ENCODE measurements around the gene USH1C.
A peak's percentile ranks its signal among the peaks of the same experiment; 100 is the strongest.

USH1C gene

DNA sequence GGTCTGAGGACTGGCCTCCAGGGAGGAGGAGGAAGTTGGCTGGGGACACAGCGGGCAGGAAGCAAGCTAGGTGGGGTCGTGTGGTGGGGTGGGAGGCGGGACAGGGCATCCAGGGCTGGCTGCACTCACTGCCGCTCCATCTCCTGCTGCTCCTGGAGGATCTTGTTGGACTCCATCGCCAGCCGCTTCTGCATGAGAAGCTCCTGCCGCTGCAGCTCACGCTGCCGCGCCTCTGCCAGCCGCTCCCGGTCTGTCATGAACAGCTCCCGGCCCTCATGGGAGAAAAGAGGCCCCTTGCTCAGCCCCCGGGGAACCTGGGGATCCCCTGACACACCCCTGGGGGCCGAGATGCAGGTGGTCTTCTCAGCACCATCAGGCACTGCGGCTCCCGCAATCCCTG, 21.6 kb downstream of the USH1C start:
- Histone ChIP-seq H3K4ac (ENCODE audit: low read length) (no peak overlapping the region), H3K27me3 (ENCODE audit: control insufficient read depth in 3 of 3, insufficient read depth in 3 of 3, low read depth in 1 of 3, low read length in 3 of 3) (peaks cover 0 to 30% (median 0%) of the 10 kb centered on the region in 3 experiments), H4K8ac (ENCODE audit: low read depth, low read length) (no peak overlapping the region), H3K18ac (ENCODE audit: low read length) (no peak overlapping the region), H2BK5ac (ENCODE audit: low read length) (no peak overlapping the region), H3K9me3 (replicated peaks in 1 of 2; ENCODE audit: control insufficient read depth in 2 of 2, insufficient read depth in 1 of 2, low read depth in 1 of 2, low read length in 2 of 2) (no peaks in the 10 kb centered on the region), H3K27ac (replicated peaks; ENCODE audit: low read length) (no peak overlapping the region), H3K14ac (ENCODE audit: low read length) (no peak overlapping the region), H2BK12ac (ENCODE audit: low read length) (no peak overlapping the region), H2AK5ac (ENCODE audit: low read depth, low read length) (peak overlapping the region; percentile 26), H3K36me3 (replicated peaks in 1 of 2; ENCODE audit: control insufficient read depth in 2 of 2, insufficient read depth in 2 of 2, low read length in 2 of 2) (no peaks in the 10 kb centered on the region), H2AFZ (ENCODE audit: low read length) (no peak overlapping the region), H3K4me3 (ENCODE audit: low read length in 2 of 2) (no peak overlapping the region), H3K4me2 (ENCODE audit: insufficient read depth, low read length, poor library complexity, severe bottlenecking) (no peak overlapping the region), H2BK15ac (ENCODE audit: low read length) (no peak overlapping the region), H3K79me1 (ENCODE audit: low read depth, low read length) (no peaks in the 10 kb centered on the region), H2BK120ac (ENCODE audit: low read depth, low read length) (no peak overlapping the region), H4K91ac (ENCODE audit: low read depth, low read length, poor library complexity) (no peak overlapping the region), H3K23ac (ENCODE audit: low read depth, low read length, poor library complexity) (no peak overlapping the region), H3K9ac (ENCODE audit: low read depth, low read length, poor library complexity) (no peak overlapping the region), H3K4me1 (ENCODE audit: control insufficient read depth in 2 of 2, insufficient read depth in 1 of 2, low read depth in 1 of 2, low read length in 2 of 2) (no peaks in the 10 kb centered on the region)
- DNase-seq (ENCODE audit: low spot score): no peak
- WGBS, 2 donors (ENCODE audit: extremely low coverage in 2 of 2, insufficient read length in 2 of 2, insufficient replicate concordance in 1 of 2): no CpG with 5 or more reads among the region's 17 CpGs

- Histone ChIP-seq H3K4ac (ENCODE audit: low read length) (no peak overlapping the region), H3K79me1 (ENCODE audit: low read depth, low read length) (no peaks in the 10 kb centered on the region), H2BK12ac (ENCODE audit: low read length) (no peak overlapping the region), H2AFZ (ENCODE audit: low read length) (no peak overlapping the region), H4K91ac (ENCODE audit: low read depth, low read length, poor library complexity) (no peak overlapping the region), H3K4me3 (ENCODE audit: low read length in 2 of 2) (no peak overlapping the region), H3K14ac (ENCODE audit: low read length) (no peak overlapping the region), H2BK15ac (ENCODE audit: low read length) (no peak overlapping the region), H3K36me3 (replicated peaks in 1 of 2; ENCODE audit: control insufficient read depth in 2 of 2, insufficient read depth in 2 of 2, low read length in 2 of 2) (no peaks in the 10 kb centered on the region), H3K23ac (ENCODE audit: low read depth, low read length, poor library complexity) (no peak overlapping the region), H3K18ac (ENCODE audit: low read length) (no peak overlapping the region), H3K4me2 (ENCODE audit: insufficient read depth, low read length, poor library complexity, severe bottlenecking) (no peak overlapping the region), H2AK5ac (ENCODE audit: low read depth, low read length) (no peak overlapping the region), H4K8ac (ENCODE audit: low read depth, low read length) (no peak overlapping the region), H3K9ac (ENCODE audit: low read depth, low read length, poor library complexity) (no peak overlapping the region), H3K27ac (replicated peaks; ENCODE audit: low read length) (no peak overlapping the region), H3K4me1 (ENCODE audit: control insufficient read depth in 2 of 2, insufficient read depth in 1 of 2, low read depth in 1 of 2, low read length in 2 of 2) (no peaks in the 10 kb centered on the region), H3K9me3 (replicated peaks in 1 of 2; ENCODE audit: control insufficient read depth in 2 of 2, insufficient read depth in 1 of 2, low read depth in 1 of 2, low read length in 2 of 2) (no peaks in the 10 kb centered on the region), H2BK120ac (ENCODE audit: low read depth, low read length) (no peak overlapping the region), H3K27me3 (ENCODE audit: control insufficient read depth in 3 of 3, insufficient read depth in 3 of 3, low read depth in 1 of 3, low read length in 3 of 3) (peaks cover 0 to 33% (median 0%) of the 10 kb centered on the region in 3 experiments), H2BK5ac (ENCODE audit: low read length) (no peak overlapping the region)
- no CpG with 5 or more reads among the region's 11 CpGs for WGBS, 2 donors (ENCODE audit: extremely low coverage in 2 of 2, insufficient read length in 2 of 2, insufficient replicate concordance in 1 of 2)
- no peak for DNase-seq (ENCODE audit: low spot score)
Observed at GRCh38 chr11:17521106-17521900, 22.9 kb downstream of the USH1C start.

DNA sequence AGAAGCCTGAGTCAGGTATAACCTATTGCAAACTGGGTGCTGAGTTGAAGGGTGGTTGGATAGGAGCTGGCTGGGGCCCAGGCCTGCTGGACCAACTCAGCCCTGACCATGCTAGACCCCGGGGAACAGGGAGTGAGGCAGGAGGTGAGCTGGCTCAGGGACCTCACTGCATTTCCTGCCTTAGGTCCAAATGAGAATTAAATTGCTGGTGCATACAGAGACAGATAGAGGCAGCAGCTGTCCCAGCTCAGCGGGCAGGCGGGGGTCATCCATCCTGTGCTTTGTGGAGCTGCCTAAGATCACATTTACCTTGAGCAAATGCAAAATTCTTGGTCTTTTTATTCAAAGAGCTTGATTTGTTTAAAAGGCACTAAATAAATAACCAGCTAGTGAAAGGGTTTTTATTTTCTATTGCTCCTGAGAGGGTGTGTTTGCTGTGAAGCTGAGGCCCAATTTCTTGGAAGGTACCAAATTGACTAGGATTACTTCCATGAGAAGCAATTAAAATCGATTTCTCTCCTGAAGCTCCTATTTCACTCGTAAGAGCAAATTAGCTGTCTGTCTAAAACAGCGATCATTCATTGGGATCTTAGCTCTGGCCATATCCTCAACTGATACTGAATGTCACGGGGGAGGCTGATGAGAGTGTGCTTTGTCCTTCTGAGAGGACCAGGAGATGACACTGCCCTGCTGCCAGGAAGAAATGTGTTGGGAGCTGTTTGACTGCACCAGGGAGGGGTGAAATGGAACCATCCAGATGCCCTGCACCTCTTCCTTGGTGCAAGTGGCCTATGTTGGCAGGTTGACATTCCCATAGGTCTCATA, 24.9 kb downstream of the USH1C start:
- Histone ChIP-seq H4K8ac (ENCODE audit: low read depth, low read length) (no peak overlapping the region), H4K91ac (ENCODE audit: low read depth, low read length, poor library complexity) (no peak overlapping the region), H2AFZ (ENCODE audit: low read length) (no peak overlapping the region), H3K4me1 (ENCODE audit: control insufficient read depth in 2 of 2, insufficient read depth in 1 of 2, low read depth in 1 of 2, low read length in 2 of 2) (no peaks in the 10 kb centered on the region), H2BK5ac (ENCODE audit: low read length) (no peak overlapping the region), H2AK5ac (ENCODE audit: low read depth, low read length) (no peak overlapping the region), H3K14ac (ENCODE audit: low read length) (no peak overlapping the region), H3K4me2 (ENCODE audit: insufficient read depth, low read length, poor library complexity, severe bottlenecking) (no peak overlapping the region), H3K18ac (ENCODE audit: low read length) (no peak overlapping the region), H3K27me3 (ENCODE audit: control insufficient read depth in 3 of 3, insufficient read depth in 3 of 3, low read depth in 1 of 3, low read length in 3 of 3) (peaks cover 0 to 34% (median 0%) of the 10 kb centered on the region in 3 experiments), H3K4ac (ENCODE audit: low read length) (no peak overlapping the region), H3K23ac (ENCODE audit: low read depth, low read length, poor library complexity) (no peak overlapping the region), H3K4me3 (ENCODE audit: low read length in 2 of 2) (no peak overlapping the region), H3K79me1 (ENCODE audit: low read depth, low read length) (no peaks in the 10 kb centered on the region), H3K27ac (replicated peaks; ENCODE audit: low read length) (no peak overlapping the region), H3K9ac (ENCODE audit: low read depth, low read length, poor library complexity) (no peak overlapping the region), H3K36me3 (replicated peaks in 1 of 2; ENCODE audit: control insufficient read depth in 2 of 2, insufficient read depth in 2 of 2, low read length in 2 of 2) (no peaks in the 10 kb centered on the region), H2BK15ac (ENCODE audit: low read length) (no peak overlapping the region), H2BK120ac (ENCODE audit: low read depth, low read length) (no peak overlapping the region), H2BK12ac (ENCODE audit: low read length) (no peak overlapping the region), H3K9me3 (replicated peaks in 1 of 2; ENCODE audit: control insufficient read depth in 2 of 2, insufficient read depth in 1 of 2, low read depth in 1 of 2, low read length in 2 of 2) (no peaks in the 10 kb centered on the region)
- DNase-seq (ENCODE audit: low spot score): no peak
- WGBS, 2 donors (ENCODE audit: extremely low coverage in 2 of 2, insufficient read length in 2 of 2, insufficient replicate concordance in 1 of 2): no CpG with 5 or more reads among the region's 7 CpGs

GRCh38 chr11:17518366-17518765, 25.9 kb downstream of the USH1C start:
- Histone ChIP-seq H3K4me3 (ENCODE audit: low read length in 2 of 2) (no peak overlapping the region), H2BK120ac (ENCODE audit: low read depth, low read length) (no peak overlapping the region), H2BK15ac (ENCODE audit: low read length) (no peak overlapping the region), H2AK5ac (ENCODE audit: low read depth, low read length) (no peak overlapping the region), H3K27me3 (ENCODE audit: control insufficient read depth in 3 of 3, insufficient read depth in 3 of 3, low read depth in 1 of 3, low read length in 3 of 3) (peaks cover 0 to 30% (median 0%) of the 10 kb centered on the region in 3 experiments), H2BK12ac (ENCODE audit: low read length) (no peak overlapping the region), H2BK5ac (ENCODE audit: low read length) (no peak overlapping the region), H3K4me1 (ENCODE audit: control insufficient read depth in 2 of 2, insufficient read depth in 1 of 2, low read depth in 1 of 2, low read length in 2 of 2) (no peaks in the 10 kb centered on the region), H3K27ac (replicated peaks; ENCODE audit: low read length) (no peak overlapping the region), H3K18ac (ENCODE audit: low read length) (no peak overlapping the region), H3K36me3 (replicated peaks in 1 of 2; ENCODE audit: control insufficient read depth in 2 of 2, insufficient read depth in 2 of 2, low read length in 2 of 2) (no peaks in the 10 kb centered on the region), H3K9ac (ENCODE audit: low read depth, low read length, poor library complexity) (no peak overlapping the region), H3K9me3 (replicated peaks in 1 of 2; ENCODE audit: control insufficient read depth in 2 of 2, insufficient read depth in 1 of 2, low read depth in 1 of 2, low read length in 2 of 2) (no peaks in the 10 kb centered on the region), H2AFZ (ENCODE audit: low read length) (no peak overlapping the region), H4K8ac (ENCODE audit: low read depth, low read length) (no peak overlapping the region), H4K91ac (ENCODE audit: low read depth, low read length, poor library complexity) (no peak overlapping the region), H3K4me2 (ENCODE audit: insufficient read depth, low read length, poor library complexity, severe bottlenecking) (no peak overlapping the region), H3K4ac (ENCODE audit: low read length) (no peak overlapping the region), H3K23ac (ENCODE audit: low read depth, low read length, poor library complexity) (no peak overlapping the region), H3K14ac (ENCODE audit: low read length) (no peak overlapping the region), H3K79me1 (ENCODE audit: low read depth, low read length) (no peaks in the 10 kb centered on the region)
- WGBS, 2 donors (ENCODE audit: extremely low coverage in 2 of 2, insufficient read length in 2 of 2, insufficient replicate concordance in 1 of 2): no CpG with 5 or more reads among the region's 2 CpGs
- DNase-seq (ENCODE audit: low spot score): no peak

Data from neuronal stem cell (in vitro differentiated cells).